ENCODE results near the gene TOR4A. TPM values are rescaled to one million over a fixed set of nuclear protein-coding genes. Genes with fewer than 3 reads are reported as not detected.
A peak's percentile ranks its signal among the peaks of the same experiment; 100 is the strongest.

Gene TOR4A
- total RNA-seq, 1 donor from 2014 or later, result 48.5 TPM

- peak; percentile 26 for TF ChIP-seq CTCF (conservative IDR thresholded peaks at IDR 0.05; ENCODE audit: low read depth, low read length)
- no peak for DNase-seq (ENCODE audit: low read depth)
- H3K4me3 ChIP-seq (ENCODE audit: low read depth, low read length), result no peak overlapping the region
These were observed 17.2 kb downstream of the TOR4A start for GRCh38 chr9:137294681-137295237.

- no peak for DNase-seq (ENCODE audit: low read depth)
- peak; percentile 30 for TF ChIP-seq CTCF (conservative IDR thresholded peaks at IDR 0.05; ENCODE audit: low read depth, low read length)
- peak overlapping the region; percentile 16 for H3K4me3 ChIP-seq (ENCODE audit: low read depth, low read length)
These were observed 17.8 kb downstream of the TOR4A start for GRCh38 chr9:137295238-137295811.

GRCh38 chr9:137295849-137296669 is 18.5 kb downstream of the TOR4A start:
- no peak for DNase-seq (ENCODE audit: low read depth)
- peak overlapping the region; percentile 16 for H3K4me3 ChIP-seq (ENCODE audit: low read depth, low read length)
- no peak for TF ChIP-seq CTCF (conservative IDR thresholded peaks at IDR 0.05; ENCODE audit: low read depth, low read length)

- DNase-seq (ENCODE audit: low read depth), result no peak
- no peak overlapping the region for H3K4me3 ChIP-seq (ENCODE audit: low read depth, low read length)
- TF ChIP-seq CTCF (conservative IDR thresholded peaks at IDR 0.05; ENCODE audit: low read depth, low read length), result no peak
These were observed 19.4 kb downstream of the TOR4A start for GRCh38 chr9:137296670-137297664.

GRCh38 chr9:137297966-137298365 is 20.4 kb downstream of the TOR4A start:
- TF ChIP-seq CTCF (conservative IDR thresholded peaks at IDR 0.05; ENCODE audit: low read depth, low read length), result no peak
- H3K4me3 ChIP-seq (ENCODE audit: low read depth, low read length), result no peak overlapping the region
- DNase-seq (ENCODE audit: low read depth), result no peak

GRCh38 chr9:137298401-137299202 is 21.1 kb downstream of the TOR4A start:
- no peak for DNase-seq (ENCODE audit: low read depth)

More at GRCh38 chr9:137298401-137299202, 21.1 kb downstream of the TOR4A start:
- H3K4me3 ChIP-seq (ENCODE audit: low read depth, low read length), result no peak overlapping the region
- no peak for TF ChIP-seq CTCF (conservative IDR thresholded peaks at IDR 0.05; ENCODE audit: low read depth, low read length)

All from epithelial cell of proximal tubule (primary cell).